ENCODE measurements around the gene TMEM51. TPM values are rescaled to one million over a fixed set of nuclear protein-coding genes. Genes with fewer than 3 reads are reported as not detected.

Gene TMEM51
- total and polyA plus RNA-seq, 10 of the 15 experiments (the other 5 are each of a cell fraction or from before 2014, with no cell fraction given): 0.55 to 4.8 (median 3.1) TPM

- TF ChIP-seq JUNB (IDR thresholded peaks at IDR 0.05) (no peak), YY1 (IDR thresholded peaks at IDR 0.05; ENCODE audit: low read depth, low read length) (no peak), NFYA (IDR thresholded peaks at IDR 0.05; ENCODE audit: borderline replicate concordance, low read depth, low read length) (no peak), REST (IDR thresholded peaks at IDR 0.05; ENCODE audit: low read depth, low read length) (no peak), RELA (IDR thresholded peaks at IDR 0.05; ENCODE audit: borderline replicate concordance, partially characterized antibody) (no peak), RFX5 (IDR thresholded peaks at IDR 0.05; ENCODE audit: low read depth, low read length) (no peak), DPF2 (IDR thresholded peaks at IDR 0.05) (no peak), TBL1XR1 (IDR thresholded peaks at IDR 0.05; ENCODE audit: low read depth, low read length) (no peak), RAD51 (IDR thresholded peaks at IDR 0.05) (no peak), MXI1 (IDR thresholded peaks at IDR 0.05; ENCODE audit: low read depth, low read length) (no peak)
These were observed 103.0 kb downstream of the TMEM51 start (continued) for GRCh38 chr1:15256584-15256983.

GRCh38 chr1:15257309-15257708 is 103.8 kb downstream of the TMEM51 start:
- 52% methylated on average over 14 of the region's 14 CpGs for WGBS (ENCODE audit: insufficient coverage, insufficient replicate concordance, low lambda C conversion rate, missing lambda C conversion rate)
- Histone ChIP-seq H3K27me3 (replicated peaks in 1 of 2; ENCODE audit: control insufficient read depth in 2 of 2, insufficient read depth in 2 of 2, low read length in 1 of 2) (no peaks in the 10 kb centered on the region), H3K36me3 (ENCODE audit: control insufficient read depth in 2 of 2, insufficient read depth in 2 of 2, low read length in 1 of 2) (no peaks in the 10 kb centered on the region), H3K9me3 (replicated peaks; ENCODE audit: control insufficient read depth, insufficient read depth, low read length) (no peaks in the 10 kb centered on the region), H3K4me2 (ENCODE audit: control insufficient read depth, insufficient read depth) (no peak overlapping the region), H3K4me3 (no peak overlapping the region), H2AFZ (ENCODE audit: control insufficient read depth, low read depth, low read length) (no peak overlapping the region), H4K20me1 (ENCODE audit: control insufficient read depth, insufficient read depth) (no peaks in the 10 kb centered on the region), H3K4me1 (ENCODE audit: control insufficient read depth, insufficient read depth, low read length) (peaks cover 32% of the 10 kb centered on the region), H3K9ac (ENCODE audit: control insufficient read depth, insufficient read depth, low read length) (no peak overlapping the region), H3K79me2 (ENCODE audit: control insufficient read depth, insufficient read depth, low read length) (no peaks in the 10 kb centered on the region), H3K27ac (ENCODE audit: control insufficient read depth, insufficient read depth) (no peak overlapping the region)
- BruUV-seq (replicated peaks): no TSS peak
- CTCF ChIA-PET: no interaction called here
- DNase-seq (ENCODE audit: low read depth, low spot score) (no peak), ATAC-seq (no peak), FAIRE-seq (no peak)
- in situ Hi-C loops (cut with MboI): no loop called here
- SMC1A ChIA-PET (ENCODE audit: uncharacterized antibody, unreplicated experiment): no interaction called here
- POLR2A ChIA-PET: no interaction called here
- RAD21 ChIA-PET (ENCODE audit: unreplicated experiment): no interaction called here
- intact Hi-C loops (cut with micrococcal nuclease; ENCODE audit: unreplicated experiment): no loop called here
- TF ChIP-seq IKZF2 (IDR thresholded peaks at IDR 0.05) (no peak), ZNF592 (IDR thresholded peaks at IDR 0.05) (no peak), BCL3 (IDR thresholded peaks at IDR 0.05; ENCODE audit: borderline replicate concordance, insufficient read depth, low read depth, low read length, poor library complexity, severe bottlenecking) (no peak), MXI1 (IDR thresholded peaks at IDR 0.05; ENCODE audit: low read depth, low read length) (no peak), TARDBP (IDR thresholded peaks at IDR 0.05; ENCODE audit: borderline replicate concordance) (no peak), RB1 (IDR thresholded peaks at IDR 0.05; ENCODE audit: borderline replicate concordance) (no peak), MEF2B (IDR thresholded peaks at IDR 0.05; ENCODE audit: partially characterized antibody, poor library complexity, severe bottlenecking) (no peak)

Measured in GM12878 (cell line).